ENCODE results near the gene PLD4.
"Not testable (repeated sequence)": the region's sequence is repeated elsewhere in the genome, so short reads cannot be mapped to it uniquely, and the experiment has no call there.

Gene PLD4

DNA sequence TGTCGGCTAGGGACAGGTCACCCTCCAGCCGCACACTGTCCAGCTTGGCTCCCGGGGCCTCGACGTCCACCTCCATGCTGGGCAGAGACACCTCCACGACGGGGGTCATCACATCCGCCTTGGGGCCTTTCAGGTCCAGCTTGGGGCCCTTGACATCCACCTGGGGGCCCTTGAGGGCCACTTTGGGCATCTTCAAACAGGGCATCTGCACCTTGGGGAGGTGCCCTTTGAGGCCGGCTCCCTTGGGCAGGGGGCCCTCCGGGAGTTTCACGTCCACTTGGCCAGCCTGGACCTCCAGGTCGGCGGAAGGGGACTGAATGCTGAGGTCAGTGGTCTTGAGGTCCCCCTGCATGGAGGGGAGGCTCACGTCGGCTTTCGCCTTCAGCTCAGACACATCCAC, 17.9 kb downstream of the PLD4 start:
- DNase-seq = no peak

DNA sequence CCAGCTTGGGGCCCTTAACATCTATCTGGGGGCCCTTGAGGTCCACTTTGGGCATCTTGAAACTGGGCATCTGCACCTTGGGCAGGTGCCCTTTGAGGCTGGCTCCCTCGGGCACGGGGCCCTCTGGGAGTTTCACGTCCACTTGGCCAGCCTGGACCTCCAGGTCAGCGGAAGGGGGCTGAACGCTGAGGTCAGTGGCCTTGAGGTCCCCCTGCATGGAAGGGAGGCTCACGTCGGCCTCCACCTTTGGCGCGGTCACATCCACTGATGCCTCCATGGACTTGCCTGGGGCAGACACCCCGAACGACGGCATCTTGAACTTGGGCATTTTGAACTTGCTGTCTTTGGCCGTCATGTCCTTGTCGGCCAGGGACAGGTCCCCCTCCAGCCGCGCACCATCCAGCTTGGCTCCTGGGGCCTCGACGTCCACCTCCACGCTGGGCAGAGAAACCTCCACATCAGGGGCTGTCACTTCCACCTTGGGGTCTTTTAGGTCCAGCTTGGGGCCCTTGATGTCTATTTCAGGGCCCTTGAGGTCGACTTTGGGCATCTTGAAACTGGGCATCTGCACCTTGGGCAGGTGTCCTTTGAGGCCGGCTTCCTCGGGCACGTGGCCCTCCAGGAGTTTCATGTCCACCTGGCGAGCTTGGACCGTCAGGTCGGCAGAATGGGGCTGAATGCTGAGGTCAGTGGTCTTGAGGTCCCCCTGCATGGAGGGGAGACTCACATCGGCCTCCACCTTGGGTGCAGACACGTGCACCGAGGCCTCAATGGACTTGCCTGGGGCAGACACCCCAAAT, 18.7 kb downstream of the PLD4 start:
- not testable (repeated sequence) for DNase-seq

DNA sequence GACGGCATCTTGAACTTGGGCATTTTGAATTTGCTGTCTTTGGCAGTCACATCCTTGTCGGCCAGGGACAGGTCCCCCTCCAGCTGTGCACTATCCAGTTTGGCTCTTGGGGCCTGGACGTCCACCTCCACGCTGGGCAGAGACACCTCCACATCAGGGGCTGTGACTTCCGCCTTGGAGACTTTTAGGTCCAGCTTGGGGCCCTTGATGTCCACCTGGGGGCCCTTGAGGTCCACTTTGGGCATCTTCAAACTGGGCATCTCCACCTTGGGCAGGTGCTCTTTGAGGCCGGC, 19.3 kb downstream of the PLD4 start:
- not testable (repeated sequence) for DNase-seq

DNA sequence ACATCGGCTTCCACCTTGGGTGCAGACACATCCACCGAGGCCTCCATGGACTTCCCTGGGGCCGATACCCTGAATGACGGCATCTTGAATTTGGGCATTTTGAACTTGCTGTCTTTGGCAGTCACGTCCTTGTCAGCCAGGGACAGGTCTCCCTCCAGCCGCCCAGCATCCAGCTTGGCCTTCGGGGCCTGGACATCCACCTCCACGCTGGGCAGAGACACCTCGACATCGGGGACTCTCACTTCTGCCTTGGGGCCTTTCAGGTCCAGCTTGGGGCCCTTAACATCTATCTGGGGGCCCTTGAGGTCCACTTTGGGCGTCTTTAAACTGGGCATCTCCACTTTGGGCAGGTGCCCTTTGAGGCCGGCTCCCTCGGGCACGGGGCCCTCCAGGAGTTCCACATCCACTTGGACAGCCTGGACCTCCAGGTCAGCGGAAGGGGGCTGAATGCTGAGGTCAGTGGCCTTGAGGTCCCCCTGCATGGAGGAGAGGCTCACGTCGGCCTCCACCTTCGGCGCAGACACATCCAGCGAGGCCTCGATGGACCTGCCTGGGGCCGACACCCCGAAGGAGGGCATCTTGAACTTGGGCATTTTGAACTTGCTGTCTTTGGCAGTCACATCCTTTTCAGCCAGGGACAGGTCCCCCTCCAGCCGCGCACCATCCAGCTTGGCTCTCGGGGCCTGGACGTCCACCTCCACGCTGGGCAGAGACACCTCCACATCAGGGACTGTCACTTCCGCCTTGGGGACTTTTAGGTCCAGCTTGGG, 19.9 kb downstream of the PLD4 start:
- not testable (repeated sequence) for DNase-seq

DNA sequence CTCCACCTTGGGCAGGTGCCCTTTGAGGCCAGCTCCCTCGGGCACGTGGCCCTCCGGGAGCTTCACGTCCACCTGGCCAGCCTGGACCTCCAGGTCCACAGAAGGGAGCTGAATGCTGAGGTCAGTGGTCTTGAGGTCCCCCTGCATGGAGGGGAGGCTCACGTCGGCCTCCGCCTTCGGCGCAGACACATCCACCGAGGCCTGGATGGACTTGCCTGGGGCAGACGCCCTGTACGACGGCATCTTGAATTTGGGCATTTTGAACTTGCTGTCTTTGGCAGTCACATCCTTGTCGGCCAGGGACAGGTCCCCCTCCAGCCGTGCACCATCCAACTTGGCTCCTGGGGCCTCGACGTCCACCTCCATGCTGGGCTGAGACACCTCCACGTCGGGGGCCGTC, 20.6 kb downstream of the PLD4 start:
- DNase-seq = not testable (repeated sequence)

DNA sequence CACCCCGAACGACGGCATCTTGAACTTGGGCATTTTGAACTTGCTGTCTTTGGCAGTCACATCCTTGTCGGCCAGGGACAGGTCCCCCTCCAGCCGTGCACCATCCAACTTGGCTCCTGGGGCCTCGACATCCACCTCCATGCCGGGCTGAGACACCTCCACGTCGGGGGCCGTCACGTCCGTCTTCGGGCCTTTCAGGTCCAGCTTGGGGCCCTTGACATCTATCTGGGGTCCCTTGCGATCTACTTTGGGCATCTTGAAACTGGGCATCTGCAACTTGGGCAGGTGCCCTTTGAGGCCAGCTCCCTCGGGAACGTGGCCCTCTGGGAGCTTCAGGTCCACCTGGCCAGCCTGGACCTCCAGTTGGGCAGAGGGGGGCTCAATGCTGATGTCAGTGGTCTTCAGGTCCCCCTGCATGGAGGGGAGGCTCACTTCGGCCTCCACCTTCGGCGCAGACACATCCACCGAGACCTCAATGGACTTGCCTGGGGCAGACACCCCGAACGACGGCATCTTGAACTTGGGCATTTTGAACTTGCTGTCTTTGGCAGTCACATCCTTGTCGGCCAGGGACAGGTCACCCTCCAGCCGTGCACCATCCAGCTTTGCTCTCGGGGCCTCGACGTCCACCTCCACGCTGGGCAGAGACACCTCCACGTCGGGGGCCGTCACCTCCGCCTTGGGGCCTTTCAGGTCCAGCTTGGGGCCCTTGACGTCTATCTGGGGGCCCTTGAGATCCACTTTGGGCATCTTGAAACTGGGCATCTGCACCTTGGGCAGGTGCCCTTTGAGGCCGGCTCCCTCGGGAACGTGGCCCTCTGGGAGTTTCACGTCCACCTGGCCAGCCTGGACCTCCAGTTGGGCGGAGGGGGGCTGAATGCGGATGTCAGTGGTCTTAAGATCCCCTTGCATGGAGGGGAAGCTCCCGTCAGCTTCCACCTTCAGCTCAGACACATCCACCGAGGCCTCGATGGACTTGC, 21.6 kb downstream of the PLD4 start:
- not testable (repeated sequence) for DNase-seq

DNA sequence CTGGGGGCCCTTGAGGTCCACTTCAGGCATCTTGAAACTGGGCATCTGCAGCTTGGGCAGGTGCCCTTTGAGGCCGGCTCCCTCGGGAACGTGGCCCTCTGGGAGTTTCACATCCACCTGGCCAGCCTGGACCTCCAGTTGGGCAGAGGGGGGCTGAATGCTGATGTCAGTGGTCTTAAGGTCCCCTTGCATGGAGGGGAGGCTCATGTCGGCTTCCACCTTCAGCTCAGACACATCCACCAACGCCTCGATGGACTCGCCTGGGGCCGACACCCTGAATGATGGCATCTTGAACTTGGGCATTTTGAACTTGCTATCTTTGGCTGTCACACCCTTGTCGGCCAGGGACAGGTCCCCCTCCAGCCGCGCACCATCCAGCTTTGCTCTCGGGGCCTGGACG, 22.5 kb downstream of the PLD4 start:
- not testable (repeated sequence) for DNase-seq

DNA sequence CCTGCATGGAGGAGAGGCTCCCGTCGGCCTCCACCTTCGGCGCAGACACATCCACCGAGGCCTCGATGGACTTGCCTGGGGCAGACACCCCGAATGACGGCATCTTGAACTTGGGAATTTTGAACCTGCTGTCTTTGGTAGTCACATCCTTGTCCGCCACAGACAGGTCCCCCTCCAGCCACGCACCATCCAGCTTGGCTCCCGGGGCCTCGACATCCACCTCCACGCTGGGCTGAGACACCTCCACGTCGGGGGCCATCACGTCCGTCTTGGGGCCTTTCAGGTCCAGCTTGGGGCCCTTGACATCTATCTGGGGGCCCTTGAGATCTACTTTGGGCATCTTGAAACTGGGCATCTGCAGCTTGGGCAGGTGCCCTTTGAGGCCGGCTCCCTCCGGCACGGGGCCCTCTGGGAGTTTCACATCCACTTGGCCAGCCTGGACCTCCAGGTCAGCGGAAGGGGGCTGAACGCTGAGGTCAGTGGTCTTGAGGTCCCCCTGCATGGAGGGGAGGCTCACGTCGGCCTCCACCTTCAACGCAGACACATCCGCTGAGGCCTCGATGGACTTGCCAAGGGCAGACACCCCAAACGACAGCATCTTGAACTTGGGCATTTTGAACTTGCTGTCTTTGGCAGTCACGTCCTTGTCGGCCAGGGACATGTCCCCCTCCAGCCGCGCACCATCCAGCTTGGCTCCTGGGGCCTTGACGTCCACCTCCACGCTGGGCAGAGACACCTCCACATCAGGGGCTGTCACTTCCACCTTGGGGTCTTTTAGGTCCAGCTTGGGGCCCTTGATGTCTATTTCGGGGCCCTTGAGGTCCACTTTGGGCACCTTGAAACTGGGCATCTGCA, 23.4 kb downstream of the PLD4 start:
- DNase-seq = not testable (repeated sequence)

DNA sequence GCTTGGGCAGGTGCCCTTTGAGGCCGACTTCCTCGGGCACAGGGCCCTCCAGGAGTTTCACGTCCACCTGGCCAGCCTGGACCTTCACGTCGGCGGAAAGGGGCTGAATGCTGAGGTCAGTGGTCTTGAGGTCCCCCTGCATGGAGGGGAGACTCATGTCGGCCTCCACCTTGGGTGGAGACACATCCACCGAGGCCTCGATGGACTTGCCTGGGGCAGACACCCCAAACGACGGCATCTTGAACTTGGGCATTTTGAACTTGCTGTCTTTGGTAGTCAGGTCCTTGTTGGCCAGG, 24.0 kb downstream of the PLD4 start:
- no peak for DNase-seq

DNA sequence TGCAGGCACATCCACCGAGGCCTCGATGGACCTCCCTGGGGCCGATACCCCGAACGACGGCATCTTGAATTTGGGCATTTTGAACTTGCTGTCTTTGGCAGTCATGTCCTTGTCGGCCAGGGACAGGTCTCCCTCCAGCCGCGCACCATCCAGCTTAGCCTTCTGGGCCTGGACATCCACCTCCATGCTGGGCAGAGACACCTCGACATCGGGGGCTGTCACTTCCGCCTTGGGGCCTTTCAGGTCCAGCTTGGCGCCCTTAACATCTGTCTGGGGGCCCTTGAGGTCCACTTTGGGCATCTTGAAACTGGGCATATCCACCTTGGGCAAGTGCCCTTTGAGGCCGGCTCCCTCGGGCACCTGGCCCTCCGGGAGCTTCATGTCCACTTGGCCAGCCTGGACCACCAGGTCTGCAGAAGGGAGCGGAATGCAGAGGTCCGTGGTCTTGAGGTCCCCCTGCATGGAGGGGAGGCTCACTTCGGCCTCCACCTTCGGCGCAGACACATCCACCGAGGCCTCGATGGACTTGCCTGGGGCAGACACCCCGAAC, 24.8 kb downstream of the PLD4 start:
- not testable (repeated sequence) for DNase-seq

DNA sequence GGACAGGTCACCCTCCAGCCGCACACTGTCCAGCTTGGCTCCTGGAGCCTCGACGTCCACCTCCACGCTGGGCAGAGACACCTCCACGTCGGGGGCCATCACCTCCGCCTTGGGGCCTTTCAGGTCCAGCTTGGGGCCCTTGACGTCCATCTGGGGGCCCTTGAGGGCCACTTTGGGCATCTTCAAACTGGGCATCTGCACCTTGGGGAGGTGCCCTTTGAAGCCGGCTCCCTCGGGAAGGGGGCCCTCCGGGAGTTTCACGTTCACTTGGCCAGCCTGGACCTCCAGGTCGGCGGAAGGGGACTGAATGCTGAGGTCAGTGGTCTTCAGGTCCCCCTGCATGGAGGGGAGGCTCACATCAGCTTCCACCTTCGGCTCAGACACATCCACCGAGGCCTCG, 25.3 kb downstream of the PLD4 start:
- no peak for DNase-seq

DNA sequence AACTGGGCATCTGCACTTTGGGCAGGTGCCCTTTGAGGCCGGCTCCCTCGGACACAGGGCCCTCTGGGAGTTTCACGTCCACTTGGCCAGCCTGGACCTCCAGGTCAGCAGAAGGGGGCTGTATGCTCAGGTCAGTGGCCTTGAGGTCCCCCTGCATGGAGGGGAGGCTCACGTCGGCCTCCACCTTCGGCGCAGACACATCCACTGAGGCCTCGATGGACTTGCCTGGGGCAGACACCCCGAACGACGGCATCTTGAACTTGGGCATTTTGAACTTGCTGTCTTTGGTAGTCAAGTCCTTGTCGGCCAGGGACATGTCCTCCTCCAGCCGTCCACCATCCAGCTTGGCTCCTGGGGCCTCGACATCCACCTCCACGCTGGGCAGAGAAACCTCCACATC, 26.0 kb downstream of the PLD4 start:
- not testable (repeated sequence) for DNase-seq

DNA sequence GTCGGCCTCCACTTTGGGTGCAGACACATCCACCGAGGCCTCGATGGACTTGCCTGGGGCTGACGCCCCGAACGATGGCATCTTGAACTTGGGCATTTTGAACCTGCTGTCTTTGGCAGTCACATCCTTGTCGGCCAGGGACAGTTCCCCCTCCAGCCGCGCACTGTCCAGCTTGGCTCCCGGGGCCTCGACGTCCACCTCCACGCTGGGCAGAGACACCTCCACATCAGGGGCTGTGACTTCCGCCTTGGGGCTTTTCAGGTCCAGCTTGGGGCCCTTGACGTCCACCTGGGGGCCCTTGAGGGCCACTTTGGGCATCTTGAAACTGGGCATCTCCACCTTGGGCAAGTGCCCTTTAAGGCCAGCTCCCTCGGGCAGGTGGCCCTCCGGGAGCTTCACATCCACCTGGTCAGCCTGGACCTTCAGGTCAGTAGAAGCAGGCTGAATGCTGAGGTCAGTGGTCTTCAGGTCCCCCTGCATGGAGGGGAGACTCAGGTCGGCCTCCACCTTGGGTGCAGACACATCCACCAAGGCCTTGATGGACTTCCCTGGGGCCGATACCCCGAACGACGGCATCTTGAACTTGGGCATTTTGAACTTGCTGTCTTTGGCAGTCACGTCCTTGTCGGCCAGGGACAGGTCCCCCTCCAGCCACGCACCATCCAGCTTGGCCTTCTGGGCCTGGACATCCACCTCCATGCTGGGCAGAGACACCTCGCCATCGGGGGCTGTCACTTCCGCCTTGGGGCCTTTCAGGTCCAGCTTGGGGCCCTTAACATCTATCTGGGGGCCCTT, 27.4 kb downstream of the PLD4 start:
- not testable (repeated sequence) for DNase-seq

DNA sequence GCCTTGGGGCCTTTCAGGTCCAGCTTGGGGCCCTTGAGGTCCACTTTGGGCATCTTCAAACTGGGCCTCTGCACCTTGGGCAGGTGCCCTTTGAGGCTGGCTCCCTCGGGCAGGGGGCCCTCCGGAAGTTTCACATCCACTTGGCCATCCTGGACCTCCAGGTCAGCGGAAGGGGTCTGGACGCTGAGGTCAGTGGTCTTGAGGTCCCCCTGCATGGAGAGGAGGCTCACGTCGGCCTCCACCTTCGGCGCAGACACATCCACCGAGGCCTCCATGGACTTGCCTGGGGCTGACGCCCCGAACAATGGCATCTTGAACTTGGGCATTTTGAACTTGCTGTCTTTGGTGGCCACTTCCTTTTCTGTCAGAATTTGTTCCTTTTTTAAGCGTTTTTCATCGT, 28.4 kb downstream of the PLD4 start:
- DNase-seq = no peak

DNA sequence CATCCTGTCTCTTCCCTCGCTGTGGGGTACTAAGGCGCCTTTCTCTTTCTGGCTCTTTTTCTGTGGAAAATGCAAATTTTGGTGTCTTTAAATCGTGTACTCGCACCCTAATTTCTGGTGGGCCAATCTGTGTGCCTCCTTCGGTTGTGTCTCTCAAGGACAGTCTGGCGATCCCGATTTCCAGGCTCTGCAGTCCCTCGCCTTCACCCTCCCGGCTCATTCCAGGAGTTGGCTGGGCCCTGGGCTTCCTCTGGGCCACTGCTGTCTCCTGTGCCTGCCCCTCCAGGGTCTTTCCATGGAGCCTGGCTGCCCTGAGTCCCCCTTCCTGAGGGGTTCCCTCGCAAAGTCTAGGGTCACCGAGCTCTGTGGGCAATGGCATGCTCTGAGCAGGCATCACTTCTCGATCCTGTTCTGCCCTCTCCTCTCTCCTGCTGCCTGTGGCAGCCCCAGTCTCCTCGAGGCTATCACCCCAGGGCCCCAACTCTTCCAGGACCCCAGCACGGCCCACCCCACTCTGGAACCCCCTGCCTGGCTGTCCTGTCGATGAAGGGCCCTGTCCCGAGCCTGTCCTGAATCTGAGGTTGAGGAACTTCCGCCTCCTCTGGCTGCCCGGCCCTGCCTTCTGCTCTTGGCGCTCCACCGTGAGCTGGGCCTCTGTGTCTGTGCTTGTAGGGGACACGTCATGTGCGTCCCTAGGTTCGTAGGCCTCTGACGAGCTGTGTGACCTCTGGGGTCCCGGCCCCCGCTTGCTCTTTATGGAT, 29.4 kb downstream of the PLD4 start:
- no peak for DNase-seq

DNA sequence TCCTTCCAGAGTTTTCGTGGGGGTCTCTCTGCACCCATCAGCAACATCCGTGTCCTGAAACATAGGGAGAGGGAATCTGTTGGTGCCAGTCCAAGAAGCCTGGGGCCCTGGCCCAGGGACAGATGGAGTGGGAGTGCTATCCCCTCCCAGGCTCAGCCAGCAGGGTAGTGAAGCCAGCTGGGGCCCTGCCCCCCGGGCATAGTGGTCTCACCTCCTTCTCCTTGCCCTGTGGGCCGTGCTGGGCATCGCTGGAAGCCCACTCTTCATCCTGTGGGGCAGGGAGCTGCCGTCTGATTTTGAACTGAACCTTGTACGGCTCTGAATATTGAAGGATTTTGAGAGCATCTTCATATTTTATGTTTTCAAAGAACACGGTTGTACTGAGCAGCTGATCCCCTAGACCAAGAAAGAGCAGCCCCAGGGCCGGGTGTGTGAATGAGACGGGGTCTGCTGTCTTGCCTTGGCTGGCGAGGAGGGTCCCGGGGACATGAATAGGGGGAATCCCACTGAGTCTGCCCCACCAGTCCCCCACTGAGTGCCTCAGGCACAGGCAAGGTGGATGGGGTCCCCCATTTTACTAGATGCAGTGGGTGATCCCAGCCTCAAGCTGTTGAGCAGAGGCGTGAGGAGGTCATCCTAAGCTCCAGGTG, 30.2 kb downstream of the PLD4 start:
- no peak for DNase-seq

DNA sequence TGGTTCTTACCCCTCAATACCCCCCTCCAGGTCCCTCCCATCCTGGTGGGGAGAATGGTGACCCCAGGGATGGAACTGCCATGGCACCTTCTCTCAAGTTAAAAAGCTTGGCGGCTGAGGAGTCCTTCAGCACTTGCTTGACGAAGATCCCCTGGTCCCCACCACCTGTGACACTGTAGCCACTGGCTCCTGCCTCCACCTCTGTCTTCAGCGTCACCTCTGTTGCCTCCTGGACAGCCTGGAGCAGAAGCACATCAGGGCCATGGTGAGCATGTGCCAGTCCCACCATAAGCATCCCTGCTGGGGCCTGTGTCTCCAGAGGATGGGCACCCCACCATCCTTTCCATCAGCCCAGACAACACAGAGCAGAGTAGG, 30.7 kb downstream of the PLD4 start:
- DNase-seq = no peak

DNA sequence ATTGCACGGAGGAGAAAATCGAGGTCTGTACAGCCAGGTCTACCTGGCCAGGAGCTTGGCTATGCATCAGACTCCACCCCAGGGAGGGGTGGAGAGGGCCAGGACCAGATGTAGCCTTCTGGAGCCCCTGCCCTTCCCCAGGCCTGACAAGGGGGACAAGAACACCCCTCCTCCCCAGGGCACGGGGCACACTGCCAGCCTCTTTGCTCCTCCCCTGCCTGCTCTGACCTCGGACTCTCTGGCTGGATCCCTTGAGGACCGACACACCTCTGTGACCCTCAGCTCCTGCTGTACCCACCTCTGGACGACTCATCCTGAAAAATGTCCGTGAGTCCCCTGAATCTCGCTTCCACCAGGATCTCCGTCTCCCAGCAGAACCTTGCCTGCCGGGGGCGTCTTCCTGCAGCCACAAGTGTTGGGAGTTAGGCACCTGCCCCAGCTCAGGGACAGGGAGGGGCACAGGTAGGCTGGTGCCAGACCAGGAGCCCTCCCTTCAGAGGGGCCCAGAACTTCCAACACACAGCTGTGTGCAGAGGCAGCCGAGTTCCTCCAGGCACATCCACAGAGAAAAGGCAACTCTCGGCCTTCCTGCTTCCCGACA, 31.7 kb downstream of the PLD4 start:
- DNase-seq = no peak

Data from activated CD4-positive, alpha-beta T cell treated with anti-CD3 and anti-CD28 coated beads, Interleukin-2, amount 50 U/mL, for 1 hour (primary cell).